CD4-positive, alpha-beta T cell treated with Interleukin-21 for 1 hour (primary cell): ENCODE data around the gene PAX3.

Experiments
- DNase-seq: peaks from one replicate; pipeline ENCODE4 v3.0.0-alpha.2; 2020

Gene PAX3

GRCh38 chr2:222309766-222310165, 11.0 kb upstream of the PAX3 start:
- no peak for DNase-seq

GRCh38 chr2:222309361-222309760, 10.6 kb upstream of the PAX3 start:
- DNase-seq, result no peak

GRCh38 chr2:222307978-222308730, 9.4 kb upstream of the PAX3 start:
- no peak for DNase-seq

GRCh38 chr2:222307143-222307756, 8.5 kb upstream of the PAX3 start:
- DNase-seq, result no peak

- DNase-seq, result no peak
Measured at GRCh38 chr2:222306393-222307142, 7.8 kb upstream of the PAX3 start.

- DNase-seq, result no peak
Measured at GRCh38 chr2:222305516-222306392, 7.0 kb upstream of the PAX3 start.

- no peak for DNase-seq
Measured at GRCh38 chr2:222304737-222305515, 6.1 kb upstream of the PAX3 start.

GRCh38 chr2:222303828-222304736, 5.3 kb upstream of the PAX3 start:
- no peak for DNase-seq

GRCh38 chr2:222303045-222303827, 4.4 kb upstream of the PAX3 start:
- no peak for DNase-seq

- DNase-seq, result no peak
Measured at GRCh38 chr2:222302178-222303018, 3.6 kb upstream of the PAX3 start.

- DNase-seq, result no peak
Measured at GRCh38 chr2:222301796-222302118, 3.0 kb upstream of the PAX3 start.

GRCh38 chr2:222301053-222301795, 2.4 kb upstream of the PAX3 start:
- DNase-seq, result no peak

GRCh38 chr2:222300726-222301052, 1.9 kb upstream of the PAX3 start:
- no peak for DNase-seq

GRCh38 chr2:222299906-222300725, 1.3 kb upstream of the PAX3 start:
- no peak for DNase-seq

GRCh38 chr2:222298001-222298310, 842 bp downstream of the PAX3 start:
- DNase-seq, result no peak

GRCh38 chr2:222297600-222297935, 1.2 kb downstream of the PAX3 start:
- DNase-seq, result no peak

- no peak for DNase-seq
Measured at GRCh38 chr2:222296911-222297599, 1.7 kb downstream of the PAX3 start.

GRCh38 chr2:222296311-222296741, 2.5 kb downstream of the PAX3 start:
- DNase-seq, result no peak
